Esophagus (tissue), 2 donors: ENCODE measurements around the gene NUPR1. TPM values are rescaled to one million over a fixed set of nuclear protein-coding genes. Genes with fewer than 3 reads are reported as not detected.
"Not testable (repeated sequence)": the region's sequence is repeated elsewhere in the genome, so short reads cannot be mapped to it uniquely, and the experiment has no call there.

ENCODE experiments used
- H3K27ac ChIP-seq, 2 donors: one replicate each; pipeline ENCODE4 v1.5.1; 2013; ENCODE audit warnings: low read depth in 2 of 2, mild to moderate bottlenecking in 2 of 2, inconsistent platforms in 1 of 2, low read length in 1 of 2, moderate library complexity in 1 of 2
- H3K27me3 ChIP-seq, 2 donors: one replicate each; pipeline ENCODE4 v1.6.1; 2013; ENCODE audit warnings: low read length in 2 of 2, control low read depth in 1 of 2, mild to moderate bottlenecking in 1 of 2; ENCODE audit not compliant: insufficient read depth in 2 of 2, control insufficient read depth in 1 of 2
- H3K36me3 ChIP-seq, 2 donors: one replicate each; pipeline ENCODE4 v1.6.1; 2013; ENCODE audit warnings: low read length in 1 of 2; ENCODE audit not compliant: control insufficient read depth in 2 of 2, insufficient read depth in 2 of 2
- H3K4me1 ChIP-seq, 2 donors: one replicate each; pipeline ENCODE4 v1.6.1; 2013; ENCODE audit warnings: low read length in 1 of 2; ENCODE audit not compliant: control insufficient read depth in 2 of 2, insufficient read depth in 2 of 2
- H3K4me3 ChIP-seq, 2 donors: one replicate each; pipeline ENCODE4 v1.5.1; 2013; ENCODE audit warnings: low read length in 2 of 2, mild to moderate bottlenecking in 2 of 2, low read depth in 1 of 2, moderate library complexity in 1 of 2
- H3K9me3 ChIP-seq, 2 donors: one replicate each; pipeline ENCODE4 v1.6.1; 2013; ENCODE audit warnings: mild to moderate bottlenecking in 2 of 2, low read depth in 1 of 2, low read length in 1 of 2, moderate library complexity in 1 of 2; ENCODE audit not compliant: control insufficient read depth in 2 of 2, insufficient read depth in 1 of 2
- WGBS, 2 donors: extraction: QIAGEN DNeasy Blood & Tissue Kit; methylation state at CpG; one replicate each; pipeline ENCODE4 v1.1.7; 2013; 5-methylcytosine and 5-hydroxymethylcytosine counted together
- polyA plus RNA-seq, 2 donors: library from polyadenylated mRNA; stranded (reverse); fragments of 200-250 nt; gene quantifications; one replicate each; pipeline ENCODE4 v1.2.3, GENCODE V29; 2013
- donor health status: healthy with polysubstance abuse.
- donor health status: Bipolar disorder and iron deficiency.

The NUPR1 gene
- polyA plus RNA-seq, 2 donors: 88.1 to 161 TPM

GRCh38 chr16:28501258-28502232, 37.2 kb downstream of the NUPR1 start:
- H3K9me3 ChIP-seq: no peaks in the 10 kb centered on the region
- H3K4me3 ChIP-seq: no peak overlapping the region
- H3K36me3 ChIP-seq: no peaks in the 10 kb centered on the region
- no peak overlapping the region for H3K27ac ChIP-seq
- H3K27me3 ChIP-seq: no peaks in the 10 kb centered on the region
- WGBS, 2 donors: 87 to 89% methylated on average over 16 to 19 of the region's 19 CpGs
- peaks cover 3 to 10% of the 10 kb centered on the region in 2 donors for H3K4me1 ChIP-seq

DNA sequence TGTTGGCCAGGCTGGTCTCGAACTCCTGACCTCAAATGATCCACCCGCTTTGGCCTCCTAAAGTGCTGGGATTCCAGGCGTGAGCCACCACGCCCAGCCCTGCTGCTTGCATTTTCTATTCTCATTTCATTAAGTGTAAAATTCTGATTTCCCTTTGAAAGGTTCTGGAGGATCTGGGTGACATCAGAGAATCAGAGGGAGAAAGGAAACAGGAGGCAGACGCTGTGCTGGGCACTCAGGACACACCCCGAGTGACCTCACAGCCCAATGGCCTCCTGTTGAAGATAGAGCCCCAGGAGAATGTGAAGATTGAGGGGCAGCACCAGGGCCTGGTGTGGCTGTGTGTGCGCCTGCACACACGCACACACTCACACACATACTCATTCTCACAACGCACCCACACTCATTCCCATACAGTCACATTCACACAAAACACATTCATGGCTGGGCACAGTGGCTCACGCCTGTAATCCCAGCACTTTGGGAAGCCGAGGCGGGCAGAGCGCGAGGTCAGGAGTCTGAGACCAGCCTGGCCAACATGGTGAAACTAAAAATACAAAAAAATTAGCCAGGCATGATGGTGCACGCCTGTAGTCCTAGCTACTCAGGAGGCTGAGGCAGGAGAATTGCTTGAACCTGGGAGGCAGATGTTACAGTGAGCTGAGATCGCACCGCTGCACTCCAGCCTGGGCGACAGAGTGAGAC, 38.1 kb downstream of the NUPR1 start:
- not testable (repeated sequence) for H3K4me1 ChIP-seq, H3K27me3 ChIP-seq, H3K27ac ChIP-seq, H3K36me3 ChIP-seq, H3K9me3 ChIP-seq, H3K4me3 ChIP-seq
- WGBS, 2 donors: 81 to 85% methylated on average over 15 to 18 of the region's 18 CpGs

GRCh38 chr16:28499854-28500253, 38.9 kb downstream of the NUPR1 start:
- Histone ChIP-seq H3K9me3 (no peaks in the 10 kb centered on the region), H3K27me3 (no peaks in the 10 kb centered on the region), H3K27ac (no peak overlapping the region), H3K36me3 (no peaks in the 10 kb centered on the region), H3K4me3 (no peak overlapping the region), H3K4me1 (peaks cover 0 to 1% of the 10 kb centered on the region in 2 donors)
- WGBS, 2 donors: 78 to 81% methylated on average over 8 to 10 of the region's 10 CpGs

GRCh38 chr16:28498666-28499381, 40.0 kb downstream of the NUPR1 start:
- H3K4me3 ChIP-seq: no peak overlapping the region
- no peaks in the 10 kb centered on the region for H3K9me3 ChIP-seq
- WGBS, 2 donors: 89 to 90% methylated on average over 15 of the region's 15 CpGs
- no peaks in the 10 kb centered on the region for H3K27me3 ChIP-seq
- H3K4me1 ChIP-seq: no peaks in the 10 kb centered on the region
- H3K36me3 ChIP-seq: no peaks in the 10 kb centered on the region
- no peak overlapping the region for H3K27ac ChIP-seq

DNA sequence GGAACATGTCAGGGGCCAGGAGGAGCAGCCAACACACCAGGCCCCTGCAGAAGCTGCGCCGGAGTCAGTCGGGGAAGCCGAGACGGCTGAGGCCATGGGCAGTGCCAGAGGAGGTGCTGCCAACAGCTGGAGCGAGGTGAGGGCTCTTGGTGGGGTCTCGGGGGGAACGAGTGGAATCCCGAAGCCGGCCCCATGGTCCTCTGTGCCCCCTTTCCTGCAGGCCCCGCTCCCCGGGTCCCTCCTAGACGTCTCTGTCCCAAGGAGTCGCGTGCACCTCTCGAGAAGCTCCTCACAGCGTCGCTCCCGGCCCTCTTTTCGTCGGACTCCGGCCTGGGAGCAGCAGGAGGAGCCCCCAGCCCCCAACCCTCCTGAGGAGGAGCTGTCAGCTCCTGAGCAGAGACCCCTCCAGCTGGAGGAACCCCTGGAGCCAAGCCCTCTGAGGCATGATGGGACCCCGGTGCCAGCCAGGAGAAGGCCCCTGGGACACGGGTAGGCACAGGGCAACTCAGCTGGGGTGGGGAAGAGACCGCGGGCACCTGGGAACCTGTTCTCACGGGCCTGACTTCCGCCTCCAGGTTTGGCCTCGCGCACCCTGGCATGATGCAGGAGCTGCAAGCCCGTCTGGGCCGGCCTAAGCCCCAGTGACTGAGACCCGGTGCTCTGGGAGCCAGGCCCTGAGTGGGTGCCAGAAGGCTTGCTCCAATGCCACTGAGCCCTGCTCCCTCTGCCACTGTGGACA, 40.7 kb downstream of the NUPR1 start:
- Histone ChIP-seq H3K27me3 (no peaks in the 10 kb centered on the region), H3K36me3 (no peaks in the 10 kb centered on the region), H3K4me1 (no peaks in the 10 kb centered on the region), H3K4me3 (no peak overlapping the region), H3K27ac (no peak overlapping the region), H3K9me3 (no peaks in the 10 kb centered on the region)
- 76 to 85% methylated on average over 31 to 33 of the region's 33 CpGs for WGBS, 2 donors

GRCh38 chr16:28497386-28497785, 41.4 kb downstream of the NUPR1 start:
- no peak overlapping the region for H3K4me3 ChIP-seq
- H3K27ac ChIP-seq: no peak overlapping the region
- WGBS, 2 donors: 84 to 95% methylated on average over 9 of the region's 9 CpGs

GRCh38 chr16:28496844-28497243, 41.9 kb downstream of the NUPR1 start:
- Histone ChIP-seq H3K27ac (no peak overlapping the region), H3K4me1 (no peaks in the 10 kb centered on the region), H3K36me3 (no peaks in the 10 kb centered on the region), H3K4me3 (no peak overlapping the region), H3K27me3 (no peaks in the 10 kb centered on the region), H3K9me3 (no peaks in the 10 kb centered on the region)
- WGBS, 2 donors: 74 to 81% methylated on average over 19 of the region's 19 CpGs

More at GRCh38 chr16:28497386-28497785, 41.4 kb downstream of the NUPR1 start:
- Histone ChIP-seq H3K4me1 (no peaks in the 10 kb centered on the region), H3K27me3 (no peaks in the 10 kb centered on the region), H3K9me3 (no peaks in the 10 kb centered on the region), H3K36me3 (no peaks in the 10 kb centered on the region)

GRCh38 chr16:28495795-28496749, 42.7 kb downstream of the NUPR1 start:
- WGBS, 2 donors: 85% methylated on average over 17 to 20 of the region's 20 CpGs
- H3K27me3 ChIP-seq: no peaks in the 10 kb centered on the region
- H3K36me3 ChIP-seq: no peaks in the 10 kb centered on the region
- H3K4me1 ChIP-seq: no peaks in the 10 kb centered on the region
- no peak overlapping the region for H3K4me3 ChIP-seq
- H3K27ac ChIP-seq: no peak overlapping the region
- no peaks in the 10 kb centered on the region for H3K9me3 ChIP-seq
